SK-N-SH (cell line): ENCODE measurements around the gene MAPKBP1. TPM values are rescaled to one million over a fixed set of nuclear protein-coding genes. Genes with fewer than 3 reads are reported as not detected.

ENCODE experiments used
- CTCF ChIA-PET: fragments of 300-600, 350-600 bp; formaldehyde crosslinking; extraction: SDS; loops from one replicate; lab custom pipeline; 2021; lab: Yijun Ruan, JAX
- POLR2A ChIA-PET: fragments of 350-600 bp; sonication (Branson Sonifier 250); formaldehyde crosslinking; extraction: SDS; loops from one replicate; lab custom pipeline; 2020; ENCODE audit warnings: antibody characterized with exemption, inconsistent platforms; lab: Yijun Ruan, JAX
- DNase-seq: peaks from one replicate; pipeline ENCODE4 v3.0.0; 2012
- H2AFZ ChIP-seq: fragments of 200-600 bp; sonication (generic); 2 replicates; pipeline ENCODE4 v1.8.1; 2016; ENCODE audit warnings: antibody characterized with exemption, mild to moderate bottlenecking, low read depth
- H3F3A ChIP-seq: fragments of 200-600 bp; sonication (generic); replicated peaks from 2 replicates; pipeline ENCODE3; 2016; ENCODE audit warnings: antibody characterized with exemption, mild to moderate bottlenecking; ENCODE audit not compliant: insufficient read depth
- H3K27ac ChIP-seq, 2 experiments: fragments of 200-500 bp in 1 of 2; fragments of 200-600 bp in 1 of 2; sonication (Bioruptor generic) in 1 of 2; sonication (generic), shearing (Covaris generic) in 1 of 2; 2 replicates each; pipeline versions ENCODE4 v1.5.1 to v1.6.1; 2014 to 2016; ENCODE audit warnings: low read depth in 2 of 2, inconsistent platforms in 1 of 2, low read length in 1 of 2, mild to moderate bottlenecking in 1 of 2, mixed read lengths in 1 of 2
- H3K27me3 ChIP-seq: fragments of 200-600 bp; sonication (generic), shearing (Covaris generic); 2 replicates; pipeline ENCODE4 v1.6.1; 2016; ENCODE audit warnings: mixed run types; ENCODE audit not compliant: insufficient read depth
- H3K36me3 ChIP-seq, 2 experiments: fragments of 200-500 bp in 1 of 2; fragments of 200-600 bp in 1 of 2; sonication (Bioruptor generic) in 1 of 2; sonication (generic) in 1 of 2; replicated peaks in 1 of 2; 2 replicates each; pipeline versions ENCODE3 to v1.5.1; 2014 to 2016; ENCODE audit warnings: low read length in 1 of 2, mild to moderate bottlenecking in 1 of 2; ENCODE audit not compliant: insufficient read depth in 2 of 2, control insufficient read depth in 1 of 2
- H3K4me1 ChIP-seq, 2 experiments: fragments of 200-500 bp in 1 of 2; fragments of 200-600 bp in 1 of 2; sonication (Bioruptor generic) in 1 of 2; sonication (generic), shearing (Covaris generic) in 1 of 2; 2 replicates each; pipeline versions ENCODE4 v1.5.1 to v1.6.1; 2014 to 2016; ENCODE audit warnings: low read depth in 1 of 2, low read length in 1 of 2, mixed run types in 1 of 2; ENCODE audit not compliant: insufficient read depth in 2 of 2, control insufficient read depth in 1 of 2
- H3K4me2 ChIP-seq: fragments of 200-600 bp; sonication (generic), shearing (Covaris generic); 2 replicates; pipeline ENCODE4 v1.6.1; 2017; ENCODE audit warnings: mixed run types
- H3K4me3 ChIP-seq, 2 experiments: fragments of 200-500 bp in 1 of 2; fragments of 200-600 bp in 1 of 2; sonication (Bioruptor generic) in 1 of 2; sonication (generic), shearing (Covaris generic) in 1 of 2; 2 replicates each; pipeline versions ENCODE4 v1.5.1 to v1.8.1; 2014 to 2016; ENCODE audit warnings: low read depth in 2 of 2, inconsistent platforms in 1 of 2, low read length in 1 of 2, mild to moderate bottlenecking in 1 of 2, mixed read lengths in 1 of 2, moderate library complexity in 1 of 2
- H3K79me2 ChIP-seq: fragments of 200-600 bp; sonication (generic); 2 replicates; pipeline ENCODE4 v1.8.1; 2017; ENCODE audit warnings: mild to moderate bottlenecking; ENCODE audit not compliant: insufficient read depth
- H3K9ac ChIP-seq: fragments of 200-600 bp; sonication (generic); 2 replicates; pipeline ENCODE4 v1.6.1; 2017; ENCODE audit warnings: mixed run types
- H3K9me2 ChIP-seq: fragments of 200-600 bp; sonication (generic); 2 replicates; pipeline ENCODE4 v1.6.1; 2017; ENCODE audit warnings: mixed run types
- H3K9me3 ChIP-seq: fragments of 200-600 bp; sonication (generic); 2 replicates; pipeline ENCODE4 v1.6.1; 2017; ENCODE audit warnings: mixed run types, mild to moderate bottlenecking, moderate library complexity
- H4K20me1 ChIP-seq: fragments of 200-600 bp; sonication (generic); 2 replicates; pipeline ENCODE4 v1.6.1; 2017; ENCODE audit warnings: mild to moderate bottlenecking, mixed run types; ENCODE audit not compliant: insufficient read depth
- RAD21 ChIP-seq: IDR thresholded peaks from 2 replicates; pipeline ENCODE4 v1.6.1; 2012; ENCODE audit warnings: mild to moderate bottlenecking, low read length
- RFX5 ChIP-seq: IDR thresholded peaks from 2 replicates; pipeline ENCODE4 v1.6.1; 2012; ENCODE audit warnings: mild to moderate bottlenecking, improper control_type of control experiment, low read length
- WGBS: methylation state at CpG from one replicate; pipeline ENCODE4 v1.1.6; 2017; ENCODE audit warnings: low lambda C conversion rate; 5-methylcytosine and 5-hydroxymethylcytosine counted together
- polyA plus RNA-seq, 3 experiments: library from polyadenylated mRNA; depleted of rRNA; stranded (reverse); fragments of >200 nt; gene quantifications; 2 replicates each; pipeline ENCODE4 v1.2.3, GENCODE V29; 2012
- TF ChIP-seq, protein P1 (sequence below): fragments of 200-600 bp; sonication (generic); IDR thresholded peaks from 2 replicates; pipeline ENCODE4 v1.6.1; 2017; ENCODE audit warnings: antibody characterized with exemption, mild to moderate bottlenecking, moderate library complexity
- TF ChIP-seq, protein P2 (sequence below): IDR thresholded peaks from 2 replicates; pipeline ENCODE4 v1.6.1; 2012; ENCODE audit warnings: mild to moderate bottlenecking, low read depth, low read length, moderate library complexity
- TF ChIP-seq, protein P3 (sequence below): IDR thresholded peaks from 2 replicates; pipeline ENCODE4 v1.4.0; 2012; ENCODE audit warnings: low read depth, borderline replicate concordance

MAPKBP1 gene
- polyA plus RNA-seq, 1 of the 3 experiments (the other 2 are of a cell fraction): 5.2 TPM

DNA sequence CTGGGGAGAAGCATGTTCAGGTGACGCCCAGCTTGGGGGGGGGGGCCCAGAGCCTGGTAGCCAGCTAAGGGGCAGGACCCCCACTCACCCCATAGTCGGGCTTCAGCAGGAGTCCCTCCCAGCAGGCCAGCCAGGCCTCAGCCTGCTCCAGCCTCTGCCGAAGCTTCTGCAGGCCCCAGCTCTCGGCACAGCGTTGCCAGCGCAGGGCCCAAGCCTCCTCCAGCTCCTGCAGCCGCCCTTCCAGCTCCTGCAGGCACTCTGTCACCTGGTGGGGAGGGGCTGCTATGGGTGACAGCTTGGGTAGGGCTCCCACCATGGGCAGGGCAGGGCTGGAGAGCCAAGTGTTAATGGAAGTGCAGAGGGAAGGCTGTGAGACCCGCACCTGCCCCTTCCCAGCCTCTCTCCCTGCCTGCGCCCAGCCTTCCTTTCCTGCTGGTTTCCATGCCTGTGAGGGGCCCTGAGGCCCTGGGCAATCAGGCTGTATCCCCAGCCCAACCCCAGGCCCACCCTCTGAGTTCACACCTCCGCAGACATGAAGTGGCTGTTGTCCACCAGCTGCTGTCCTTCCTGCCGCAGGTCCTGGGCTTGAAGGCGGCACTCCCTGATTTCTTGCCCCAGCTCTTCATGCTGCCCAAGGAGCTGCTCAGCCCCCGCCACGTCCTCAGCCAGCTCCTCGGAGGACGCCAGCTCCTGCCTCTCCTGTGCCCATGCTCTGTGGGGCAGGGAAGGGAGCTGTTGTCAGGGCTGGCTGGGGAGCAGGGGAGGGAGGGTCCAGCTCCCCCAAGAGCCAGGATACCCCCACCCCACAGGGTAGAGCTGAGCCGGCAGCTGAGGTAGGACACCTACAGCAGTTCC, 78.7 kb downstream of the MAPKBP1 start:
- TF ChIP-seq, protein P1, sequence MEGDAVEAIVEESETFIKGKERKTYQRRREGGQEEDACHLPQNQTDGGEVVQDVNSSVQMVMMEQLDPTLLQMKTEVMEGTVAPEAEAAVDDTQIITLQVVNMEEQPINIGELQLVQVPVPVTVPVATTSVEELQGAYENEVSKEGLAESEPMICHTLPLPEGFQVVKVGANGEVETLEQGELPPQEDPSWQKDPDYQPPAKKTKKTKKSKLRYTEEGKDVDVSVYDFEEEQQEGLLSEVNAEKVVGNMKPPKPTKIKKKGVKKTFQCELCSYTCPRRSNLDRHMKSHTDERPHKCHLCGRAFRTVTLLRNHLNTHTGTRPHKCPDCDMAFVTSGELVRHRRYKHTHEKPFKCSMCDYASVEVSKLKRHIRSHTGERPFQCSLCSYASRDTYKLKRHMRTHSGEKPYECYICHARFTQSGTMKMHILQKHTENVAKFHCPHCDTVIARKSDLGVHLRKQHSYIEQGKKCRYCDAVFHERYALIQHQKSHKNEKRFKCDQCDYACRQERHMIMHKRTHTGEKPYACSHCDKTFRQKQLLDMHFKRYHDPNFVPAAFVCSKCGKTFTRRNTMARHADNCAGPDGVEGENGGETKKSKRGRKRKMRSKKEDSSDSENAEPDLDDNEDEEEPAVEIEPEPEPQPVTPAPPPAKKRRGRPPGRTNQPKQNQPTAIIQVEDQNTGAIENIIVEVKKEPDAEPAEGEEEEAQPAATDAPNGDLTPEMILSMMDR: no peak
- TF ChIP-seq RFX5: no peak
- no peak overlapping the region for H3K9ac ChIP-seq
- no peak overlapping the region for H3K4me3 ChIP-seq
- no peak overlapping the region for H2AFZ ChIP-seq
- no peaks in the 10 kb centered on the region for H3K9me2 ChIP-seq
- H3K79me2 ChIP-seq: no peaks in the 10 kb centered on the region
- H3K27ac ChIP-seq: no peak overlapping the region
- POLR2A ChIA-PET: interaction anchor here (1.2 to 1.4 kb wide), 2 partner anchors 9 to 42 kb away, joined by 3 to 6 read pairs; no protein-coding TSS in a partner anchor
- H3K4me1 ChIP-seq: peaks cover 0 to 19% of the 10 kb centered on the region in 2 experiments; a peak in 1 of 4 replicates
- WGBS: 94% methylated on average over 9 of the region's 17 CpGs
- DNase-seq: no peak
- no peaks in the 10 kb centered on the region for H3K27me3 ChIP-seq
- H4K20me1 ChIP-seq: no peaks in the 10 kb centered on the region
- H3K36me3 ChIP-seq: peaks cover 0 to 2% of the 10 kb centered on the region in 2 experiments
- H3K9me3 ChIP-seq: no peaks in the 10 kb centered on the region
- CTCF ChIA-PET: interaction anchor here (1.1 kb wide), 2 partner anchors 13 to 249 kb away, joined by 4 read pairs; no protein-coding TSS in a partner anchor
- H3F3A ChIP-seq: no peaks in the 10 kb centered on the region
- no peak overlapping the region for H3K4me2 ChIP-seq

DNA sequence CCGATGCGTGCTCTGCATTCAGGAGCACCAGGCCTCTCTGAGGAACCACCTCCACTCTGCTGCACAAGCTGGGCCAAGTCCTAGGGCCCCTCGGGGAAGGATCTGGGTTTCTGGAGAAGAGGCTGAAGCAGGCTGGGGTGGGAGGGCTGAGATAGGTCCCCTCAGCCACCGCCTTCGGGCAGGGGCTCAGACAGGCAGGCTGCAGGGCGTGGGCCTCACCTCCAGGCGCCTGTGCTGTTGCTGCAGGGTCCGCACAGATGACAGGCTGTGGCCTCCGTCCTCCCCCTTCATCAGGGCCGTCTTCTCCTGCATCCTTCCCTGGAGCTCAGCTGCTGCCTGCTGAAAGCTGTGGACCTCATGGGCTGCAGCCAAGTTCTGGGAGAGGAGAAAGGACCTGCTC, 79.5 kb downstream of the MAPKBP1 start:
- Histone ChIP-seq H3F3A (no peaks in the 10 kb centered on the region), H3K9ac (no peak overlapping the region), H3K4me3 (no peak overlapping the region), H3K4me2 (no peak overlapping the region), H2AFZ (no peak overlapping the region), H3K27ac (no peak overlapping the region; a peak in 1 of 4 replicates), H3K79me2 (no peaks in the 10 kb centered on the region), H4K20me1 (no peaks in the 10 kb centered on the region), H3K9me3 (no peaks in the 10 kb centered on the region), H3K36me3 (no peaks in the 10 kb centered on the region), H3K4me1 (peaks cover 0 to 19% of the 10 kb centered on the region in 2 experiments; a peak in 1 of 4 replicates), H3K27me3 (no peaks in the 10 kb centered on the region), H3K9me2 (no peaks in the 10 kb centered on the region)
- POLR2A ChIA-PET: interaction anchor here (1.4 kb wide), 1 partner anchor 8 kb away, joined by 6 read pairs; no protein-coding TSS in a partner anchor
- no peak for DNase-seq
- TF ChIP-seq, protein P2, sequence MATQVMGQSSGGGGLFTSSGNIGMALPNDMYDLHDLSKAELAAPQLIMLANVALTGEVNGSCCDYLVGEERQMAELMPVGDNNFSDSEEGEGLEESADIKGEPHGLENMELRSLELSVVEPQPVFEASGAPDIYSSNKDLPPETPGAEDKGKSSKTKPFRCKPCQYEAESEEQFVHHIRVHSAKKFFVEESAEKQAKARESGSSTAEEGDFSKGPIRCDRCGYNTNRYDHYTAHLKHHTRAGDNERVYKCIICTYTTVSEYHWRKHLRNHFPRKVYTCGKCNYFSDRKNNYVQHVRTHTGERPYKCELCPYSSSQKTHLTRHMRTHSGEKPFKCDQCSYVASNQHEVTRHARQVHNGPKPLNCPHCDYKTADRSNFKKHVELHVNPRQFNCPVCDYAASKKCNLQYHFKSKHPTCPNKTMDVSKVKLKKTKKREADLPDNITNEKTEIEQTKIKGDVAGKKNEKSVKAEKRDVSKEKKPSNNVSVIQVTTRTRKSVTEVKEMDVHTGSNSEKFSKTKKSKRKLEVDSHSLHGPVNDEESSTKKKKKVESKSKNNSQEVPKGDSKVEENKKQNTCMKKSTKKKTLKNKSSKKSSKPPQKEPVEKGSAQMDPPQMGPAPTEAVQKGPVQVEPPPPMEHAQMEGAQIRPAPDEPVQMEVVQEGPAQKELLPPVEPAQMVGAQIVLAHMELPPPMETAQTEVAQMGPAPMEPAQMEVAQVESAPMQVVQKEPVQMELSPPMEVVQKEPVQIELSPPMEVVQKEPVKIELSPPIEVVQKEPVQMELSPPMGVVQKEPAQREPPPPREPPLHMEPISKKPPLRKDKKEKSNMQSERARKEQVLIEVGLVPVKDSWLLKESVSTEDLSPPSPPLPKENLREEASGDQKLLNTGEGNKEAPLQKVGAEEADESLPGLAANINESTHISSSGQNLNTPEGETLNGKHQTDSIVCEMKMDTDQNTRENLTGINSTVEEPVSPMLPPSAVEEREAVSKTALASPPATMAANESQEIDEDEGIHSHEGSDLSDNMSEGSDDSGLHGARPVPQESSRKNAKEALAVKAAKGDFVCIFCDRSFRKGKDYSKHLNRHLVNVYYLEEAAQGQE: no peak
- TF ChIP-seq, protein P3, sequence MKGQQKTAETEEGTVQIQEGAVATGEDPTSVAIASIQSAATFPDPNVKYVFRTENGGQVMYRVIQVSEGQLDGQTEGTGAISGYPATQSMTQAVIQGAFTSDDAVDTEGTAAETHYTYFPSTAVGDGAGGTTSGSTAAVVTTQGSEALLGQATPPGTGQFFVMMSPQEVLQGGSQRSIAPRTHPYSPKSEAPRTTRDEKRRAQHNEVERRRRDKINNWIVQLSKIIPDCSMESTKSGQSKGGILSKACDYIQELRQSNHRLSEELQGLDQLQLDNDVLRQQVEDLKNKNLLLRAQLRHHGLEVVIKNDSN: no peak
- no peak for TF ChIP-seq RAD21
- CTCF ChIA-PET: interaction anchor here (2.2 kb wide), 1 partner anchor 51 kb away, joined by 10 read pairs; no protein-coding TSS in a partner anchor
- 60% methylated on average over 3 of the region's 10 CpGs for WGBS
